ENCODE data around the gene INTS3. TPM values are rescaled to one million over a fixed set of nuclear protein-coding genes. Genes with fewer than 3 reads are reported as not detected.

INTS3 gene
- total RNA-seq, 1 donor from 2014 or later, result 39.5 TPM

DNA sequence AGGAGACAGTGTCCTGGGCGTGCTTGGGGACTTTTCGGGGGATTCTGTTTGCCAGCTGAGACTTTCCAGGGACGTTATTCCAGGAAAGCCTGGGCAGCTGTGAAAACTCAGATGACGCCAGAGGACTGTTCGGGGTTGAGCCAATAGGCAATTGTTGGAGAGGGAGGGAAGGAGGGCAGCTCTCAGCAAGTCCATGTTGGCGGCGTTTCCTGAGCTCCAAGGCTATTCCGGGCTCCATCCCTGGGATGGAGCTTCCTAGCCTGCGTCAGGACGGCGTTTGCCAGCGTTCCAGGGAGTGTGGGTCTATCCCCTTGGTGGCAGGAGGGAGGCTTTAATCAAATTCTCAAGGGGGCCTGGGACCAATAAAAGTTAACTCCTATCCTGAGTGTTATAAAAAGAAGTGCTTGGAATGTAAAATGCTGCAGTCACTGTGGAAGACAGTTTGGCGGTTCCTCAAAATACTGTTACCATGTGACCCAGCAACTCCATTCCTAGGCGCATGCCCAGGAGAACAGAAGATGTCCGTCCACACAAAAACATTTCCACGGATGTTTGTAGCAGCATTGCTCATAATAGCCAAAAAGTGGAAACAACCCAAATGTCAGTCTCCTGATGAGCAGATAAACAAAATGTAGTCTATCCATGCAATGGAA, 62.6 kb downstream of the INTS3 start:
- Mint-ChIP-seq H3K4me1 (ENCODE audit: low read depth, unreplicated experiment) (peaks cover 6% of the 10 kb centered on the region), H3K4me3 (ENCODE audit: unreplicated experiment) (no peak overlapping the region), H3K27ac (ENCODE audit: unreplicated experiment) (no peak overlapping the region), H3K27me3 (ENCODE audit: low read depth, unreplicated experiment) (peaks cover 7% of the 10 kb centered on the region), H3K36me3 (ENCODE audit: low read depth, unreplicated experiment) (no peaks in the 10 kb centered on the region), H3K9me3 (ENCODE audit: unreplicated experiment) (no peaks in the 10 kb centered on the region)
- peak; percentile 34 for FAIRE-seq
- Histone ChIP-seq H3K79me2 (ENCODE audit: insufficient read depth, low read length) (no peaks in the 10 kb centered on the region), H3K9me3 (ENCODE audit: insufficient read depth, low read depth, low read length) (no peaks in the 10 kb centered on the region), H3K27ac (ENCODE audit: low read depth, low read length) (peak overlapping the region; percentile 35), H3K4me3 (ENCODE audit: insufficient read depth, low read depth, low read length) (peak overlapping the region; percentile 16), H2AFZ (ENCODE audit: low read depth, low read length) (peak overlapping the region; percentile 76), H3K36me3 (ENCODE audit: insufficient read depth, low read length) (no peaks in the 10 kb centered on the region), H3K4me1 (ENCODE audit: insufficient read depth, low read length) (peaks cover 16% of the 10 kb centered on the region), H3K27me3 (ENCODE audit: insufficient read depth, low read length) (no peaks in the 10 kb centered on the region), H3K4me2 (ENCODE audit: low read length) (peak overlapping the region; percentile 67), H3K9ac (ENCODE audit: low read length) (peak overlapping the region; percentile 45), H4K20me1 (ENCODE audit: insufficient read depth, low read length) (no peaks in the 10 kb centered on the region)
- TF ChIP-seq EZH2 (IDR thresholded peaks at IDR 0.05; ENCODE audit: insufficient read depth, low read length), result no peak
- TF ChIP-seq, protein P1, sequence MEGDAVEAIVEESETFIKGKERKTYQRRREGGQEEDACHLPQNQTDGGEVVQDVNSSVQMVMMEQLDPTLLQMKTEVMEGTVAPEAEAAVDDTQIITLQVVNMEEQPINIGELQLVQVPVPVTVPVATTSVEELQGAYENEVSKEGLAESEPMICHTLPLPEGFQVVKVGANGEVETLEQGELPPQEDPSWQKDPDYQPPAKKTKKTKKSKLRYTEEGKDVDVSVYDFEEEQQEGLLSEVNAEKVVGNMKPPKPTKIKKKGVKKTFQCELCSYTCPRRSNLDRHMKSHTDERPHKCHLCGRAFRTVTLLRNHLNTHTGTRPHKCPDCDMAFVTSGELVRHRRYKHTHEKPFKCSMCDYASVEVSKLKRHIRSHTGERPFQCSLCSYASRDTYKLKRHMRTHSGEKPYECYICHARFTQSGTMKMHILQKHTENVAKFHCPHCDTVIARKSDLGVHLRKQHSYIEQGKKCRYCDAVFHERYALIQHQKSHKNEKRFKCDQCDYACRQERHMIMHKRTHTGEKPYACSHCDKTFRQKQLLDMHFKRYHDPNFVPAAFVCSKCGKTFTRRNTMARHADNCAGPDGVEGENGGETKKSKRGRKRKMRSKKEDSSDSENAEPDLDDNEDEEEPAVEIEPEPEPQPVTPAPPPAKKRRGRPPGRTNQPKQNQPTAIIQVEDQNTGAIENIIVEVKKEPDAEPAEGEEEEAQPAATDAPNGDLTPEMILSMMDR (IDR thresholded peaks at IDR 0.05; ENCODE audit: insufficient read depth, low read depth, low read length), result no peak
- peak; percentile 60 for DNase-seq (ENCODE audit: low read depth)

DNA sequence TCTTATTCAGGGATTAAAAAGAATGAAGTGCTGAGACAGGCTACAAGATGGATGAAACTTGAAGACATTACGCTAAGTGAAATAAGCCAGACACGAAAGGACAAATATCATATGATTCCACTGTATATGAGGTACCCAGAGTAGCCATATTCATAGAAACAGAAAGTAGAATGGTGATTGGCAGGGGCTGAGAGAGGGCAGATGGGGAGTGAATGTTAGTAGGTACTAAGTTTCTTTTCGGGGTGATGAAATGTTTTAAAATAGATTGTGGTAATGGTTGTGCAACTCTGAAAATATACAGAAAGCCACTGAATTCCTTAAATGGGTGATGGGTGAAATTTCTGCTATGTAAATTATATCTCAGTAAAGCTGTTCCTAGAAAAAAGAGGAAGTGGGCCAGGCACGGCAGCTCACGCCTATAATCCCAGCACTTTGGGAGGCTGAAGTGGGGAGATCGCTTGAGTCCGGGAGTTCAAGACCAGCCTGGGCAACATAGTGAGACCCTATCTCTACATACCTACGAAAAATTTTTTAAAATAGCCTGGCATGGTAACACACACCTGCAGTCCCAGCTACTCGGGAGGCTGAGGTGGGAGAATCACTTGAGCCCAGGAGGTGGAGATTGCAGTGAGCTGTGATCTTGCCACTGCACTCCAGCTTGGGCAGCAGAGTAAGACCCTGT, 63.3 kb downstream of the INTS3 start:
- H3K9me3 ChIP-seq (ENCODE audit: insufficient read depth, low read depth, low read length), result no peaks in the 10 kb centered on the region
- H2AFZ ChIP-seq (ENCODE audit: low read depth, low read length), result peak overlapping the region; percentile 76
- TF ChIP-seq, protein P1 (IDR thresholded peaks at IDR 0.05; ENCODE audit: insufficient read depth, low read depth, low read length), result no peak
- no peak for TF ChIP-seq EZH2 (IDR thresholded peaks at IDR 0.05; ENCODE audit: insufficient read depth, low read length)
- peak overlapping the region; percentile 16 for H3K4me3 ChIP-seq (ENCODE audit: insufficient read depth, low read depth, low read length)
- H3K9me3 Mint-ChIP-seq (ENCODE audit: unreplicated experiment), result no peaks in the 10 kb centered on the region
- FAIRE-seq, result no peak
- H3K4me2 ChIP-seq (ENCODE audit: low read length), result peak overlapping the region; percentile 67
- no peaks in the 10 kb centered on the region for H3K36me3 Mint-ChIP-seq (ENCODE audit: low read depth, unreplicated experiment)
- H3K27ac Mint-ChIP-seq (ENCODE audit: unreplicated experiment), result no peak overlapping the region
- DNase-seq (ENCODE audit: low read depth), result peak; percentile 83
- H3K27me3 Mint-ChIP-seq (ENCODE audit: low read depth, unreplicated experiment), result peaks cover 7% of the 10 kb centered on the region
- H3K4me3 Mint-ChIP-seq (ENCODE audit: unreplicated experiment), result no peak overlapping the region
- no peaks in the 10 kb centered on the region for H3K27me3 ChIP-seq (ENCODE audit: insufficient read depth, low read length)
- no peaks in the 10 kb centered on the region for H4K20me1 ChIP-seq (ENCODE audit: insufficient read depth, low read length)
- H3K9ac ChIP-seq (ENCODE audit: low read length), result peak overlapping the region; percentile 45
- no peaks in the 10 kb centered on the region for H3K79me2 ChIP-seq (ENCODE audit: insufficient read depth, low read length)
- peaks cover 16% of the 10 kb centered on the region for H3K4me1 ChIP-seq (ENCODE audit: insufficient read depth, low read length)
- H3K4me1 Mint-ChIP-seq (ENCODE audit: low read depth, unreplicated experiment), result peaks cover 6% of the 10 kb centered on the region
- no peaks in the 10 kb centered on the region for H3K36me3 ChIP-seq (ENCODE audit: insufficient read depth, low read length)
- peak overlapping the region; percentile 35 for H3K27ac ChIP-seq (ENCODE audit: low read depth, low read length)
